GM12865 (cell line): ENCODE results near the gene PARP15.
"Not testable (repeated sequence)": the region's sequence is repeated elsewhere in the genome, so short reads cannot be mapped to it uniquely, and the experiment has no call there.

Source experiments
- DNase-seq: peaks from one replicate; pipeline ENCODE4 v3.0.0; 2010; ENCODE audit warnings: low read depth
- H3K4me3 ChIP-seq: 2 replicates; pipeline ENCODE4 v1.5.1; 2011; ENCODE audit warnings: mild to moderate bottlenecking, low read depth, low read length, control low read depth
- CTCF ChIP-seq: IDR thresholded peaks from 2 replicates; pipeline ENCODE4 v1.5.1; 2011; ENCODE audit warnings: low read length, control low read depth, low read depth, inconsistent platforms; ENCODE audit not compliant: insufficient read depth; ENCODE audit errors: missing control alignments

Gene PARP15

GRCh38 chr3:122564155-122564912 is 13.1 kb upstream of the PARP15 start, which contains the start of the genes DTX3L and PARP9:
Gene DTX3L, plus strand, starts transcription at chr3:122564338. Its CDS starts 89 bp downstream, at chr3:122564427.
Gene PARP9, minus strand, starts transcription at chr3:122564300. Its CDS starts 4,680 bp downstream, at chr3:122559620.
- H3K4me3 ChIP-seq = peak within 1 kb of the TSS; percentile 85
- DNase-seq = peak; percentile 81
- no peak for TF ChIP-seq CTCF

- DNase-seq, H3K4me3 ChIP-seq: not testable (repeated sequence)
Measured at GRCh38 chr3:122568131-122568530, 9.3 kb upstream of the PARP15 start.

- no peak overlapping the region for H3K4me3 ChIP-seq
- TF ChIP-seq CTCF = no peak
- DNase-seq = no peak
Measured at GRCh38 chr3:122568755-122569154, 8.7 kb upstream of the PARP15 start.

- no peak for TF ChIP-seq CTCF
- H3K4me3 ChIP-seq = no peak overlapping the region
- peak; percentile 79 for DNase-seq
Measured at GRCh38 chr3:122572940-122573412, 4.5 kb upstream of the PARP15 start.

GRCh38 chr3:122576174-122576940 is 1.1 kb upstream of the PARP15 start:
- peak overlapping the region; percentile 83 for H3K4me3 ChIP-seq
- TF ChIP-seq CTCF = no peak
- peak; percentile 92 for DNase-seq

- H3K4me3 ChIP-seq = peak overlapping the region; percentile 83
- no peak for DNase-seq
- no peak for TF ChIP-seq CTCF
Measured at GRCh38 chr3:122578069-122578740, 755 bp downstream of the PARP15 start.

GRCh38 chr3:122580470-122580869 is 3.0 kb downstream of the PARP15 start:
- no peak overlapping the region for H3K4me3 ChIP-seq
- no peak for DNase-seq
- TF ChIP-seq CTCF = no peak
